ENCODE data around the gene ADAM33.

The ADAM33 gene

DNA sequence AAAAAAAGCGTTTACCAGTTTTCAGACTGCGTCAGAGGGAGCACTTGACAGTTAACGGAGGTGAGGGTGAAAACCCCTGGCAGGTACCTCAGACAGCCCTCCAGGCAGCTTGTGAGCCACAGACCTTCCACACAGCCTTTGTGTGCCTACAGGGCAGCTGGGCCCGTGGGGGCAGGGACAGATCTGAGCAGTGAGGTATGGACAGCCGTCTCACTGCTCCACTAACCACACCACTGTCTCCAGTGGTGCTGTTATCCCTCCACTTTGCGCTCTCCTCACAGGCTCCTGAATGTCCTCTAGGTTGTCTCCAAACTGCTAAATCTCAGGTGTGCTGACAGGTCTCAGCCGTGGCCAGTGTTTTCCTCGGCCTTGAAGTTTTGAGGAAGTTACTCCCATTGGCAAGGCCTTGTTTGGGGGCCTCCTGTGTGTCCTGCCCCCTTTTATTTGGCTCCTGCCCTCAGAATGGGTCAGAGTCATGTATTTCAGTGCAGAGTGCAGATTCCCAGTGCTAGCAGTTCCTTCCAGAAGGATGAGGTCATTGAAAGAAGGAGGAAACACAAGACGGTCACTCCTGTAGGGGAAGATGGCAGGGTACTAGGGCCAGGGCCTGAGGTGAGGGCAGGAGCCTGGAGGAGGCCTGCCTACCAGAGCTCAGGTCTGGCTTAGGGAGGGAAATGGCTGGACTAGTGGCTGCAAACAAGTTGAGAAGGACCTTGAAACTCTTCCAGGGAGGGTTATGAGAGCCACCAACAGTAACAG is 30.4 kb downstream of the ADAM33 start:
- Histone ChIP-seq H3K4me1 (ENCODE audit: control insufficient read depth in 1 of 2, insufficient read depth in 2 of 2, low read length in 2 of 2) (no peaks in the 10 kb centered on the region), H3K4me3 (ENCODE audit: low read depth in 1 of 2, low read length in 2 of 2) (no peak overlapping the region), H3K27me3 (ENCODE audit: low read depth, low read length) (no peaks in the 10 kb centered on the region), H3K36me3 (ENCODE audit: control insufficient read depth in 1 of 2, insufficient read depth in 2 of 2, low read length in 2 of 2) (peaks cover 0 to 21% of the 10 kb centered on the region in 2 donors), H3K27ac (ENCODE audit: low read length) (no peak overlapping the region), H3K9me3 (ENCODE audit: control insufficient read depth in 1 of 2, low read length in 2 of 2) (peaks cover 0 to 4% of the 10 kb centered on the region in 2 donors)

- H3K4me1 ChIP-seq (ENCODE audit: control insufficient read depth in 1 of 2, insufficient read depth in 2 of 2, low read length in 2 of 2) = no peaks in the 10 kb centered on the region
- no peak overlapping the region for H3K4me3 ChIP-seq (ENCODE audit: low read depth in 1 of 2, low read length in 2 of 2)
- H3K27me3 ChIP-seq (ENCODE audit: low read depth, low read length) = no peaks in the 10 kb centered on the region
- H3K9me3 ChIP-seq (ENCODE audit: control insufficient read depth in 1 of 2, low read length in 2 of 2) = peaks cover 0 to 4% of the 10 kb centered on the region in 2 donors
- no peak overlapping the region for H3K27ac ChIP-seq (ENCODE audit: low read length)
- peaks cover 18 to 43% of the 10 kb centered on the region in 2 donors for H3K36me3 ChIP-seq (ENCODE audit: control insufficient read depth in 1 of 2, insufficient read depth in 2 of 2, low read length in 2 of 2)
These were observed 32.9 kb downstream of the ADAM33 start for GRCh38 chr20:3648951-3649350.

GRCh38 chr20:3647473-3647872 is 34.3 kb downstream of the ADAM33 start:
- peaks cover 28 to 51% of the 10 kb centered on the region in 2 donors for H3K36me3 ChIP-seq (ENCODE audit: control insufficient read depth in 1 of 2, insufficient read depth in 2 of 2, low read length in 2 of 2)
- H3K4me3 ChIP-seq (ENCODE audit: low read depth in 1 of 2, low read length in 2 of 2) = no peak overlapping the region
- no peak overlapping the region for H3K27ac ChIP-seq (ENCODE audit: low read length)

DNA sequence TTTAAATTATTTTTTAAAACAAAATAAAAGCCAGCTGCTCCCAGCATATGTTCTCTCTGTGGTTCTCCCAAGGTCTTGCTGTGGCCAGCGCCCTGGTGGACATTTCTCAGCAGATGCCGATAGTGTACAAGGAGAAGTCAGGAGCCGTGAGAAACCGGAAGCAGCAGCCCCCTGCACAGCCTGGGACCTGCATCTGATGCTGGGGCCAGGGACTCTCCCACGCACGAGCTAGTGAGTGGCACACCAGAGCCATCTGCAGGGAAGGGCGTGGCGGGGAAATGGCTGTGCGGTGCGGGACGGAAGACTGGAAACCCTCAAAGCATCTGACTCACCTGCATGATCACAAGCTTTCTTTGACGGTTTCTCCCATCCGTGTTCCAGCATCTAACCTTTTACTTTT is 35.2 kb downstream of the ADAM33 start:
- H3K27me3 ChIP-seq (ENCODE audit: low read depth, low read length) = no peaks in the 10 kb centered on the region
- no peak overlapping the region for H3K27ac ChIP-seq (ENCODE audit: low read length)
- H3K36me3 ChIP-seq (ENCODE audit: control insufficient read depth in 1 of 2, insufficient read depth in 2 of 2, low read length in 2 of 2) = peaks cover 33 to 51% of the 10 kb centered on the region in 2 donors
- no peaks in the 10 kb centered on the region for H3K9me3 ChIP-seq (ENCODE audit: control insufficient read depth in 1 of 2, low read length in 2 of 2)
- H3K4me3 ChIP-seq (ENCODE audit: low read depth in 1 of 2, low read length in 2 of 2) = no peak overlapping the region
- H3K4me1 ChIP-seq (ENCODE audit: control insufficient read depth in 1 of 2, insufficient read depth in 2 of 2, low read length in 2 of 2) = no peaks in the 10 kb centered on the region

More at GRCh38 chr20:3647473-3647872, 34.3 kb downstream of the ADAM33 start:
- Histone ChIP-seq H3K9me3 (ENCODE audit: control insufficient read depth in 1 of 2, low read length in 2 of 2) (no peaks in the 10 kb centered on the region), H3K27me3 (ENCODE audit: low read depth, low read length) (no peaks in the 10 kb centered on the region), H3K4me1 (ENCODE audit: control insufficient read depth in 1 of 2, insufficient read depth in 2 of 2, low read length in 2 of 2) (no peaks in the 10 kb centered on the region)

DNA sequence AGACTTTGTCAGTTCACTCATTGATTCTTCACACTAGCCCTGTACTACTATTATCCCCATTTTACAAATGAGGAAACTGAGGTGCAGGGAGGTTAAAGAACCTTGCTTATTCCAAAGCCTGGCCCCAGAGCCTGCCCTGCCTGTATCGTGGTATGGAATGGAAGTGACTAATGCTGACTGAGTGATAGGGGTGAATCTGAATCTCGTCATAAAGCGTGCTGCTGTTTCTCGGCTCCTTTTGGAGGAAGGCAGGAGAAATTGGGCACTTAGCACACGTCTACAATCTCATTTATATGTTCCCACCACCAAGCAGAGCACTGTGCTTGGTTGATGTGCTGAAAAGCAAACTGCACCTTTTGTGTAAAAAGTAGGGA is 35.8 kb downstream of the ADAM33 start:
- Histone ChIP-seq H3K4me1 (ENCODE audit: control insufficient read depth in 1 of 2, insufficient read depth in 2 of 2, low read length in 2 of 2) (no peaks in the 10 kb centered on the region), H3K36me3 (ENCODE audit: control insufficient read depth in 1 of 2, insufficient read depth in 2 of 2, low read length in 2 of 2) (peaks cover 33 to 51% of the 10 kb centered on the region in 2 donors), H3K27ac (ENCODE audit: low read length) (no peak overlapping the region), H3K4me3 (ENCODE audit: low read depth in 1 of 2, low read length in 2 of 2) (no peak overlapping the region), H3K27me3 (ENCODE audit: low read depth, low read length) (no peaks in the 10 kb centered on the region), H3K9me3 (ENCODE audit: control insufficient read depth in 1 of 2, low read length in 2 of 2) (no peaks in the 10 kb centered on the region)

- Histone ChIP-seq H3K4me3 (ENCODE audit: low read depth in 1 of 2, low read length in 2 of 2) (no peak overlapping the region), H3K9me3 (ENCODE audit: control insufficient read depth in 1 of 2, low read length in 2 of 2) (no peaks in the 10 kb centered on the region), H3K36me3 (ENCODE audit: control insufficient read depth in 1 of 2, insufficient read depth in 2 of 2, low read length in 2 of 2) (peaks cover 33 to 51% of the 10 kb centered on the region in 2 donors), H3K4me1 (ENCODE audit: control insufficient read depth in 1 of 2, insufficient read depth in 2 of 2, low read length in 2 of 2) (no peaks in the 10 kb centered on the region), H3K27me3 (ENCODE audit: low read depth, low read length) (no peaks in the 10 kb centered on the region), H3K27ac (ENCODE audit: low read length) (no peak overlapping the region)
These were observed 36.3 kb downstream of the ADAM33 start for GRCh38 chr20:3645309-3646066.

GRCh38 chr20:3640259-3640658 is 41.6 kb downstream of the ADAM33 start:
- Histone ChIP-seq H3K36me3 (ENCODE audit: control insufficient read depth in 1 of 2, insufficient read depth in 2 of 2, low read length in 2 of 2) (peaks cover 27 to 30% of the 10 kb centered on the region in 2 donors), H3K4me3 (ENCODE audit: low read depth in 1 of 2, low read length in 2 of 2) (no peak overlapping the region), H3K27me3 (ENCODE audit: low read depth, low read length) (no peaks in the 10 kb centered on the region), H3K4me1 (ENCODE audit: control insufficient read depth in 1 of 2, insufficient read depth in 2 of 2, low read length in 2 of 2) (no peaks in the 10 kb centered on the region), H3K9me3 (ENCODE audit: control insufficient read depth in 1 of 2, low read length in 2 of 2) (no peaks in the 10 kb centered on the region), H3K27ac (ENCODE audit: low read length) (no peak overlapping the region)

- H3K36me3 ChIP-seq (ENCODE audit: control insufficient read depth in 1 of 2, insufficient read depth in 2 of 2, low read length in 2 of 2) = peaks cover 15 to 17% of the 10 kb centered on the region in 2 donors
- no peaks in the 10 kb centered on the region for H3K4me1 ChIP-seq (ENCODE audit: control insufficient read depth in 1 of 2, insufficient read depth in 2 of 2, low read length in 2 of 2)
- H3K27me3 ChIP-seq (ENCODE audit: low read depth, low read length) = no peaks in the 10 kb centered on the region
- no peak overlapping the region for H3K27ac ChIP-seq (ENCODE audit: low read length)
- H3K4me3 ChIP-seq (ENCODE audit: low read depth in 1 of 2, low read length in 2 of 2) = no peak overlapping the region
- H3K9me3 ChIP-seq (ENCODE audit: control insufficient read depth in 1 of 2, low read length in 2 of 2) = no peaks in the 10 kb centered on the region
These were observed 46.5 kb downstream of the ADAM33 start for GRCh38 chr20:3635346-3635745.

GRCh38 chr20:3633913-3634478 is 47.8 kb downstream of the ADAM33 start:
- Histone ChIP-seq H3K4me3 (ENCODE audit: low read depth in 1 of 2, low read length in 2 of 2) (no peak overlapping the region), H3K27me3 (ENCODE audit: low read depth, low read length) (no peaks in the 10 kb centered on the region), H3K36me3 (ENCODE audit: control insufficient read depth in 1 of 2, insufficient read depth in 2 of 2, low read length in 2 of 2) (peaks cover 14 to 21% of the 10 kb centered on the region in 2 donors), H3K27ac (ENCODE audit: low read length) (no peak overlapping the region), H3K4me1 (ENCODE audit: control insufficient read depth in 1 of 2, insufficient read depth in 2 of 2, low read length in 2 of 2) (no peaks in the 10 kb centered on the region), H3K9me3 (ENCODE audit: control insufficient read depth in 1 of 2, low read length in 2 of 2) (no peaks in the 10 kb centered on the region)

DNA sequence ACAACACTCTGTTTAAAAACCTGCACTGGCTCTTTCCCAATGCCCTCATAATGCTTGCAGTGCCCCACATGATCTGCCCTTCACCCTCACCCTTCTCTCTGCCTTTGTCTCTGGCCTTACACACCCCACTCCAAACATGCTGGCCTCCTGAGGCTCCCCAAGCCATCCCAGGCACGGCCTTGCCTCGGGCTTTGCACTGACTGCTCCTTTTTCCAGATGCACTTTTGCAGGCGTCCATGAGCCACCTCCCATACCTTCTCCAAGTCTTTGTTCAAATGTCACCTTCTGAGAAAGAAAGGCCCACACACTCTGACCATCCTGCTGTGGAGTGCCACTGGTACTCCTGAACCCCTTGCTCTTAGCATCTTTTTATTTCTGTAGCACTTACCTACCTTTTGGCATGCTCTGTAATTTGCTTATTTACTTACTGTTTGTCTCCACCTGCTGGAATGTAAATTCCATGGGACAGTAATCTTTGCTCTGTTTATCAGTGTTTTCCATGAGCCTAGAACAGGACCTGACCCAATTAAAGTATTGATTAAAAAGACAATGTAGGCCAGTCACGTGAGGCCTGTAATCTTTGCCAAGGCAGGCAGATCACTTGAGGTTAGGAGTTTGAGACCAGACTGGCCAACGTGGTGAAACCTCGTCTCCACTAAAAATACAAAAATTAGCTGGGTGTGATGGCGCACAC is 49.4 kb downstream of the ADAM33 start:
- no peaks in the 10 kb centered on the region for H3K27me3 ChIP-seq (ENCODE audit: low read depth, low read length)
- H3K4me3 ChIP-seq (ENCODE audit: low read depth in 1 of 2, low read length in 2 of 2) = no peak overlapping the region
- no peaks in the 10 kb centered on the region for H3K4me1 ChIP-seq (ENCODE audit: control insufficient read depth in 1 of 2, insufficient read depth in 2 of 2, low read length in 2 of 2)
- peaks cover 14 to 19% of the 10 kb centered on the region in 2 donors for H3K36me3 ChIP-seq (ENCODE audit: control insufficient read depth in 1 of 2, insufficient read depth in 2 of 2, low read length in 2 of 2)
- no peaks in the 10 kb centered on the region for H3K9me3 ChIP-seq (ENCODE audit: control insufficient read depth in 1 of 2, low read length in 2 of 2)
- H3K27ac ChIP-seq (ENCODE audit: low read length) = no peak overlapping the region

DNA sequence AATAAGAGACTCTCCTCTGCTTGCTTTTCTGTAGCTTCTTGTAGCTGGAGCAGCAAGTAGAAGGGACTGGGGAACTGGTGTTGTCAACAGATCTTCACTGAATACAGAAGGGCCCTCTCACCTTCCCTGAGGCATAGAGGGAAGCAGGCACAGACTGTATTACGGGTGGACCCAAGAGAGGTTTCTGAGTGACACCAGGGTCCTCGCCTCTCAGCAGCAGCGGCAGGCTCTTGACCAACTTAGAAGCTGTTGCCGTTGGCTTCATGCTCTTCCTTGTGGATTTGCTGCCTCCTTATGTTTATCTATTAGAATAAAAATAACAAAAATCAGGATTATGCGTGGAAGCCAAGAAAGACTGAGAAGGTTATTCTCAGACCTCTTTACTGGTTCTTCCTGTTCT is 50.3 kb downstream of the ADAM33 start:
- no peaks in the 10 kb centered on the region for H3K27me3 ChIP-seq (ENCODE audit: low read depth, low read length)
- no peak overlapping the region for H3K27ac ChIP-seq (ENCODE audit: low read length)
- H3K9me3 ChIP-seq (ENCODE audit: control insufficient read depth in 1 of 2, low read length in 2 of 2) = no peaks in the 10 kb centered on the region
- no peak overlapping the region for H3K4me3 ChIP-seq (ENCODE audit: low read depth in 1 of 2, low read length in 2 of 2)
- H3K36me3 ChIP-seq (ENCODE audit: control insufficient read depth in 1 of 2, insufficient read depth in 2 of 2, low read length in 2 of 2) = peaks cover 14 to 19% of the 10 kb centered on the region in 2 donors
- H3K4me1 ChIP-seq (ENCODE audit: control insufficient read depth in 1 of 2, insufficient read depth in 2 of 2, low read length in 2 of 2) = no peaks in the 10 kb centered on the region

All from muscle layer of duodenum (tissue), 2 donors.